Thyroid gland (tissue), 4 donors: ENCODE data around the gene VPS11. TPM values are rescaled to one million over a fixed set of nuclear protein-coding genes. Genes with fewer than 3 reads are reported as not detected.
"Not testable (repeated sequence)": the region's sequence is repeated elsewhere in the genome, so short reads cannot be mapped to it uniquely, and the experiment has no call there.

Experiments
- DNase-seq, 2 donors: peaks; one replicate each; pipeline ENCODE4 v3.0.0-alpha.2; 2019
- H3K27ac ChIP-seq, 3 donors: fragments of 200-600 bp; sonication (generic); 1 replicate in 2 of 3; 2 replicates in 1 of 3; pipeline ENCODE4 v1.5.1; 2016 to 2019; ENCODE audit warnings: mild to moderate bottlenecking in 1 of 3, moderate library complexity in 1 of 3
- H3K27me3 ChIP-seq: fragments of 200-600 bp; sonication (generic); one replicate; pipeline ENCODE4 v1.5.1; 2019
- H3K36me3 ChIP-seq, 2 donors: fragments of 200-600 bp; sonication (generic); one replicate each; pipeline ENCODE4 v1.5.1; 2016 to 2019
- H3K4me1 ChIP-seq, 2 donors: fragments of 200-600 bp; sonication (generic); one replicate each; pipeline ENCODE4 v1.5.1; 2017 to 2019
- H3K4me3 ChIP-seq, 3 donors: fragments of 200-600 bp; sonication (generic); replicated peaks in 1 of 3; 1 replicate in 2 of 3; 2 replicates in 1 of 3; pipeline ENCODE4 v1.5.1; 2016; ENCODE audit warnings: mild to moderate bottlenecking in 1 of 3
- H3K9me3 ChIP-seq: fragments of 200-600 bp; sonication (generic); one replicate; pipeline ENCODE4 v1.5.1; 2017
- CTCF ChIP-seq, 6 experiments: fragments of 200-600 bp in 3 of 6; fragments of 450-650 bp in 3 of 6; sonication (generic) in 3 of 6; IDR thresholded peaks; one replicate each; pipeline ENCODE4 v1.5.1; 2016 to 2019; ENCODE audit warnings: antibody characterized with exemption in 6 of 6, mild to moderate bottlenecking in 2 of 6, inconsistent platforms in 1 of 6, moderate library complexity in 1 of 6
- POLR2A ChIP-seq, 2 donors: fragments of 450-650 bp; IDR thresholded peaks; one replicate each; pipeline ENCODE4 v1.6.1; 2017; ENCODE audit warnings: antibody characterized with exemption in 2 of 2, mild to moderate bottlenecking in 2 of 2, moderate library complexity in 1 of 2
- WGBS, 2 donors: methylation state at CpG; one replicate each; pipeline ENCODE4 v1.1.5; 2017; 5-methylcytosine and 5-hydroxymethylcytosine counted together
- intact Hi-C: fragments of 100-400 bp; cut with DNase I; formaldehyde crosslinking; loops from one replicate; pipeline ENCODE4 v1.15.1; 2023
- total RNA-seq, 4 donors: library from RNA; depleted of rRNA; stranded (reverse); fragments of >200 nt; gene quantifications; one replicate each; pipeline ENCODE4 v1.2.3, GENCODE V29; 2016

VPS11 gene
- total RNA-seq, 4 donors from 2014 or later, result 40.3 to 64.4 (median 47.4) TPM

DNA sequence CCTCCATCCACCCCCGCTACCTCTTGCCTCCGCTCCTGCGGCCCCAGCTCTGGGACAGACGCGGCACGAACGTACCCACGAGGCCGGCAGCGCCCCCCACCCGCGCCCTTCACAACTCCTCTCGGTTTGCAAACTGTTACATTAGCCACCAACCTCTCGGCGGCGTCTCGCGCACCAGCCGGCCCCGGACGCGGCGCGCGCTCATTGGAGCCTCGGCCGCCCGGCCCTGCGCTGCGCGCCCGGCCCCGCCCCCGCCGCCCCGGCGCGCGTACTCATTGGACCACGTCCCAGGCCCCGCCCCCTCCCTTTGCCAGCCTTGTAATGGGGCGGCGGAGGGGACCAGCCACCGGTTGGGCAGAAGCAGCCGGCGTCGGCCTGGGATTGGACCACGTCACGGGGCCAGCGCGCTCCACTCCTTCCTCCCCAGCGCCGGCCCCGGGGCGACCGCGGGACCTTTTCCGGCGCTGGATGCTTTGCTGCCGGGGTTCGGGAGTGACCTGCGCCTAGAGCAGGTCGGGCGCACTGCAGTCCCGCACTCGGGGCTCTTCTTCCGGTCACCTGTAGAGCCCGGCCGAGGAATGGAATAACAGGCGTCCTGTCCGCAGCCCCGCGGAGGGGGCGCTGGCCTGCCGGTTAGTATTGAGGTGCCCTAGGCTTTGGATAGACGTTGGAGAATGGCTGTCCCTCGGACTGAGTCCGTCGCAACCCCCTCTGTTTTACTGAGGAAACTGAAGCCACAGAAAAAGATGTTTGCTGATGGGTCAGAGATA lies 10.4 kb upstream of the VPS11 start, which contains the start of gene HYOU1:
Gene HYOU1, minus strand, starts transcription at position 206 of the 770 bp plus-strand sequence. CDS start 1,045 bp downstream, outside the sequence.
- peak; percentile 99 for DNase-seq
- Histone ChIP-seq H3K27ac (peak within 1 kb of the TSS; percentile 67 to 85 (median 78)), H3K4me1 (peaks cover 14 to 19% of the 10 kb centered on the region in 2 donors), H3K36me3 (peaks cover 31 to 32% of the 10 kb centered on the region in 2 donors), H3K9me3 (no peaks in the 10 kb centered on the region), H3K27me3 (no peaks in the 10 kb centered on the region), H3K4me3 (peak within 1 kb of the TSS; percentile 80 to 99 (median 93))
- intact Hi-C loops, result no loop called here
- TF ChIP-seq POLR2A (IDR thresholded peaks at IDR 0.05), result peak in 1 of 2 donors; percentile 82
- peak in 2 of 6 experiments; percentile 17 to 19 for TF ChIP-seq CTCF (IDR thresholded peaks at IDR 0.05)
- 0% methylated on average over 38 to 39 of the region's 79 CpGs for WGBS, 2 donors

- H3K27ac ChIP-seq, H3K4me3 ChIP-seq, intact Hi-C loops, H3K9me3 ChIP-seq, DNase-seq, H3K27me3 ChIP-seq: not testable (repeated sequence)
- 81 to 90% methylated on average over 4 to 12 of the region's 35 CpGs for WGBS, 2 donors
- Histone ChIP-seq H3K4me1 (peaks cover 14 to 27% of the 10 kb centered on the region in 2 donors), H3K36me3 (peaks cover 12% of the 10 kb centered on the region in 2 donors)
These were observed 8.5 kb upstream of the VPS11 start for GRCh38 chr11:119059128-119059527.

DNA sequence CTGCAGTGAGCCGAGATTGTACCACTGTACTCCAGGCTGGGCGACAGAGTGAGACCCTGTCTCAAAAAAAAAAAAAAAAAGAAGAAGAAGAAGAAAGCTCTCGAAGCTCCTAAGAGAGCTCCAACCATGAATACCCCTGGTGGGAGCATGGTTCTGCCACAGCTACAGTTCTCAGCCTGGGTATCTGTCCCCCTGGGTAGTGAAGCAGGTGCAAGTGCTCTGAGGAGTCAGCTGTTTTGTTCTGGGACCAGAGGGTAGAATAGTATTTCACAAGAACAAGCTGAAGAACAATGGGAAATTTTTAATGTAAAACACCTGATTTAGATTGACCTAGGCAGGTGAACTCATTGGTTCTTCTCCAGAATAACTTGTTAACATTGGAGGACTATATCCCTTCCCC lies 6.4 kb upstream of the VPS11 start:
- no peak for DNase-seq
- peaks cover 6 to 14% of the 10 kb centered on the region in 2 donors for H3K4me1 ChIP-seq
- TF ChIP-seq CTCF (IDR thresholded peaks at IDR 0.05), result no peak
- H3K27me3 ChIP-seq, result no peaks in the 10 kb centered on the region
- WGBS, 2 donors, result 95 to 97% methylated on average over 3 of the region's 3 CpGs
- H3K27ac ChIP-seq, result no peak overlapping the region
- no peaks in the 10 kb centered on the region for H3K9me3 ChIP-seq
- no peak overlapping the region for H3K4me3 ChIP-seq
- no peaks in the 10 kb centered on the region for H3K36me3 ChIP-seq
- intact Hi-C loops, result no loop called here

- TF ChIP-seq CTCF (IDR thresholded peaks at IDR 0.05), result no peak
- TF ChIP-seq POLR2A (IDR thresholded peaks at IDR 0.05), result no peak
- peak overlapping the region in 1 of 3 donors; percentile 38 for H3K27ac ChIP-seq
- intact Hi-C loops, result no loop called here
These were observed 4.8 kb upstream of the VPS11 start for GRCh38 chr11:119062779-119063178.

GRCh38 chr11:119065369-119065768 lies 2.2 kb upstream of the VPS11 start:
- TF ChIP-seq CTCF (IDR thresholded peaks at IDR 0.05) (peak in 1 of 6 experiments; percentile 26), POLR2A (IDR thresholded peaks at IDR 0.05) (no peak)
- Histone ChIP-seq H3K9me3 (no peaks in the 10 kb centered on the region), H3K4me1 (peaks cover 12 to 21% of the 10 kb centered on the region in 2 donors), H3K36me3 (peaks cover 4 to 5% of the 10 kb centered on the region in 2 donors), H3K27ac (no peak overlapping the region), H3K4me3 (no peak overlapping the region), H3K27me3 (no peaks in the 10 kb centered on the region)
- WGBS, 2 donors, result 69 to 74% methylated on average over 4 of the region's 4 CpGs
- DNase-seq, result no peak
- intact Hi-C loops, result no loop called here

More at GRCh38 chr11:119062779-119063178, 4.8 kb upstream of the VPS11 start:
- Histone ChIP-seq H3K4me3 (no peak overlapping the region), H3K9me3 (no peaks in the 10 kb centered on the region), H3K27me3 (no peaks in the 10 kb centered on the region), H3K36me3 (no peaks in the 10 kb centered on the region), H3K4me1 (peaks cover 13 to 19% of the 10 kb centered on the region in 2 donors)
- 79 to 87% methylated on average over 5 of the region's 5 CpGs for WGBS, 2 donors
- DNase-seq, result peak; percentile 35 to 61
